SJCRH30 (cell line): ENCODE measurements around the gene TMED10. TPM values are rescaled to one million over a fixed set of nuclear protein-coding genes. Genes with fewer than 3 reads are reported as not detected.

ENCODE experiments used
- DNase-seq, 2 experiments: peaks; one replicate each; pipeline ENCODE4 v3.0.0-alpha.2; 2015 to 2020
- H3K27ac ChIP-seq: fragments of 250-450 bp; sonication (Bioruptor Pico); 2 replicates; pipeline ENCODE4 v1.5.1; 2020; ENCODE audit warnings: mild to moderate bottlenecking, moderate library complexity
- H3K27me3 ChIP-seq: fragments of 250-450 bp; sonication (Bioruptor Pico); 2 replicates; pipeline ENCODE4 v1.5.1; 2020; ENCODE audit warnings: mild to moderate bottlenecking, moderate library complexity
- H3K36me3 ChIP-seq: fragments of 250-450 bp; sonication (Bioruptor Pico); 2 replicates; pipeline ENCODE4 v1.5.1; 2020; ENCODE audit warnings: mild to moderate bottlenecking, moderate library complexity
- H3K4me1 ChIP-seq: fragments of 250-450 bp; sonication (Bioruptor Pico); 2 replicates; pipeline ENCODE4 v1.5.1; 2020; ENCODE audit warnings: mild to moderate bottlenecking, moderate library complexity
- H3K4me3 ChIP-seq: fragments of 250-450 bp; sonication (Bioruptor Pico); 2 replicates; pipeline ENCODE4 v1.5.1; 2020; ENCODE audit warnings: mild to moderate bottlenecking, moderate library complexity
- H3K9me3 ChIP-seq: fragments of 250-450 bp; sonication (Bioruptor Pico); replicated peaks from 2 replicates; pipeline ENCODE4 v1.5.1; 2020; ENCODE audit warnings: mild to moderate bottlenecking, moderate library complexity
- total RNA-seq: library from RNA; depleted of rRNA; stranded (reverse); fragments of >200 nt; shearing (Covaris generic); gene quantifications from 2 replicates; pipeline ENCODE4 v1.2.3, GENCODE V29; 2014

Gene TMED10
- total RNA-seq, 1 experiment from 2014 or later = 123 TPM

DNA sequence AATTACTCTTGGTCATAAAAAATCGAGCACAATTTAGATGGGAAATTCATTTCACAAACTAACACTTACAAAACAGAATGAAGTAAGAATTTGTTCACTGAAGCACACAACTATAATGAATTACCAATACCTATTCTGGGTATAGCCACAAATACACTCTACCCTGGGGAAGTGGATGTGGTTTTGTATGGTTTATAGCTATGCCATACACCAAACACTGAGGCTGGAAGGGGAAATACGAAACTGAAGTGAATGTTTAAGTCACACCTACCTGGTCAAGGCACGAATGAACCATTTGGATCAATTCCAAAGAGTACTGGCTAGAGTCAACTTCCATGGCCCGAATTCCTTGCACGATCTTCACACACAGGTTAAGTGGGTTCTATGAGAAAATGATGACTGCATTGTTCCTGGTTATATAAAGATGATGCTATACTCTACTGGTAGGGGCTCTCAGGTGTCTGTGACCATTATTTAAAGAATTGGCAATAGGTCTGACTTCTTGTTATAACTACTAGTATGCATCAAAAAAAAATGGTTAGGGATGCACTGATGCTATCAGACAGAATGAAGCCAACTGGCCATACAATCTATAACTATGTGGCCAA lies 62.4 kb downstream of the TMED10 start:
- H3K36me3 ChIP-seq = peaks cover 54% of the 10 kb centered on the region
- H3K27me3 ChIP-seq = no peaks in the 10 kb centered on the region
- no peak for DNase-seq
- H3K4me3 ChIP-seq = no peak overlapping the region
- H3K4me1 ChIP-seq = no peaks in the 10 kb centered on the region
- no peak overlapping the region for H3K27ac ChIP-seq
- H3K9me3 ChIP-seq = no peaks in the 10 kb centered on the region

DNA sequence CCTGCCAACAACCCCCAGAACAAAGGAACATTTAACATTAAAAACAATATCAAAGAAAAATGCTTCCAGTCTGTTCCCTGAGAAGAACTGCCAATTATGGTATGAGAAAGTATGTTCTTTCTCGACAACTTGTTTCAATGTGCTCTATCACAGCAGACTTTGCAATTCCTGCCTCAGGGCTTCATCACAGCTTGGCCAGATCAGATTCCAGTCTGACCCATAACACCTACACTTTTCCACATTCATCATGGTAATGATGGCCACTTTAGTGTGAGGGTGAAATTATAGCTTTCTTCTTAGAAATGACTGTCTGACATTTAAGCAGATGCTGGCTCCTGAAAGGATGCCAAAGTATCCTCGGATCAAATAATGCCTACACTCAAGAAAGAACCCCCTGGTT lies 66.5 kb downstream of the TMED10 start:
- H3K36me3 ChIP-seq = peaks cover 35% of the 10 kb centered on the region
- H3K27ac ChIP-seq = no peak overlapping the region
- H3K4me1 ChIP-seq = no peaks in the 10 kb centered on the region
- no peaks in the 10 kb centered on the region for H3K27me3 ChIP-seq
- no peaks in the 10 kb centered on the region for H3K9me3 ChIP-seq
- H3K4me3 ChIP-seq = no peak overlapping the region
- DNase-seq = no peak

DNA sequence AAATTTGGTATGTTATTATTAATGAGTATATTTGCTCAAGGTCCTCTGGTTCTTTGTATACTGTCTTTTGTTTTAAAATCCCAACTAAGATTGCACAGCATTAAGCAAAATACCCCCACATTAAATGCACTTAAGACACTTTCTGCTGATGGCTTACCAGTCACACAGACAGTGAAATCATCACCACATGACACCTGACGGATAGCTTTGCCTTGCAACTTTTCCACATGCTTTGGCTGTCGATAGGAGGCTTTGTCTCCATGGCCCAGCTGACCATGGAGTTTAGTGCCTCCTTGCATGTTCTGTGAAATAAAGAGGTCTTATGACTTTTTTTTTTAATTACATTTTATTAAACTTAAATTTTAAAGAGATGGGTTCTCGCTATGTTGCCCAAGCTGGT lies 69.2 kb downstream of the TMED10 start:
- no peak overlapping the region for H3K27ac ChIP-seq
- H3K9me3 ChIP-seq = no peaks in the 10 kb centered on the region
- DNase-seq = no peak
- no peaks in the 10 kb centered on the region for H3K27me3 ChIP-seq
- H3K4me3 ChIP-seq = no peak overlapping the region
- peaks cover 32% of the 10 kb centered on the region for H3K36me3 ChIP-seq
- H3K4me1 ChIP-seq = no peaks in the 10 kb centered on the region

GRCh38 chr14:75101491-75101890 lies 74.9 kb downstream of the TMED10 start:
- H3K27me3 ChIP-seq = no peaks in the 10 kb centered on the region
- H3K4me3 ChIP-seq = no peak overlapping the region
- H3K27ac ChIP-seq = peak overlapping the region; percentile 44
- peaks cover 23% of the 10 kb centered on the region for H3K36me3 ChIP-seq
- H3K9me3 ChIP-seq = no peaks in the 10 kb centered on the region
- H3K4me1 ChIP-seq = peaks cover 11% of the 10 kb centered on the region
- peak; percentile 72 to 84 for DNase-seq

DNA sequence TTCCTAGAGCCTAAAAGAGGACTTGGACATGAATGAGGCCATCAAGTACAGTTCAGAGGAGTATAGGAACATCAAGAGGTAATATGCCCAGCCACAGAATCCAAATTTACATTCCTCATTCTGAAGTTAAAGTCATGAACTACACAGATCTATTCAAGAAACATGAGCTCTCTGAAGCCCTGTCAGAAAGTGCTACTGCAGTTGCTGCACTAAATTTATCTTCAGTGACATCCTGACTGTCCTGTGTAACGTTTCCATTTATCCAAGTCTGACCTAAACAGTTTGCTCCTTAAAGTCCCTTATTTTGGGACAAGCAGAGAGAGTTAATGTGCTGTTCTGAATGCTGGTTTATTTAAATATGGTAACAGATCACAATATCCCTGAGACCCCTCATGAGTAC lies 77.7 kb downstream of the TMED10 start:
- Histone ChIP-seq H3K4me1 (peaks cover 11% of the 10 kb centered on the region), H3K27me3 (no peaks in the 10 kb centered on the region), H3K27ac (no peak overlapping the region), H3K36me3 (peaks cover 26% of the 10 kb centered on the region), H3K4me3 (no peak overlapping the region), H3K9me3 (no peaks in the 10 kb centered on the region)
- no peak for DNase-seq

DNA sequence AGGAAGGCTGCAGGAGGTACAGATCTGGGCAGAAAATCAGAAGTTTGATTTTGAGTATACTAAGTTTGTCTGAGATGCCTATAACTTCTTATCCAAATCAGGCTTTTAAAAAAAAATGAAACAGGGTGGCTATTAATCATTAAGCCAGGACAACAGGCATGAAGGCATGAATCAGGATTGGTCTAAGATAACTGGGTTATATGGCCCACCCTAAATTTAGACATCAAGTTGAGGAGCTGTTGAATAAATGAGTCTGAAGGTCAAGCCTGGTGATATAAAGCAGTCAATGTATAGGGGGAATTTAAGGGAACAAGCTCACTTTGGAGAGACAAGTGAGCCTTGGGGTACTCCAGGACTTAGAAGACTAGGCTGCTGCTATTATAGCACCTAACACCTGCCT lies 78.2 kb downstream of the TMED10 start:
- H3K27me3 ChIP-seq = no peaks in the 10 kb centered on the region
- no peak overlapping the region for H3K4me3 ChIP-seq
- peaks cover 25% of the 10 kb centered on the region for H3K36me3 ChIP-seq
- no peaks in the 10 kb centered on the region for H3K9me3 ChIP-seq
- H3K27ac ChIP-seq = no peak overlapping the region
- peaks cover 11% of the 10 kb centered on the region for H3K4me1 ChIP-seq
- DNase-seq = no peak

DNA sequence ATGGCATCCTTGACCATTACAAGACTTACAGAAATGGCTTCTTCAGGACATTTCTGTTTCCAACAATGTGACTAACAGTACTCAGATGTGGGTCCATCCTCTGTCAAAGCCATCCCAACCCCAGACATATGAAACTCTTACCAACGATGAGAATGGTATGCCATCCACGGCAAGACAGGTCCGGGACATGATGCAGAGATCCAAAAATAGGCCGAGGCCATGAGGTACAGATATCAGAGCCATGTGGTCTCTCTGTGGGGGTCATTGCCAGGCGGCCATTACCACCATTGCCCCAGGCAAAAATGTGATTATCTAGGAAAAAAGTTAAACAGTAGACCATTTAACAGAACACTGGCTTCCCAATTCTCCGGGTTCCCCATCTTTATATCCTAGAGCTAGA lies 79.5 kb downstream of the TMED10 start:
- Histone ChIP-seq H3K4me3 (no peak overlapping the region), H3K4me1 (peaks cover 11% of the 10 kb centered on the region), H3K27me3 (no peaks in the 10 kb centered on the region), H3K9me3 (no peaks in the 10 kb centered on the region), H3K27ac (no peak overlapping the region), H3K36me3 (peaks cover 30% of the 10 kb centered on the region)
- DNase-seq = no peak

DNA sequence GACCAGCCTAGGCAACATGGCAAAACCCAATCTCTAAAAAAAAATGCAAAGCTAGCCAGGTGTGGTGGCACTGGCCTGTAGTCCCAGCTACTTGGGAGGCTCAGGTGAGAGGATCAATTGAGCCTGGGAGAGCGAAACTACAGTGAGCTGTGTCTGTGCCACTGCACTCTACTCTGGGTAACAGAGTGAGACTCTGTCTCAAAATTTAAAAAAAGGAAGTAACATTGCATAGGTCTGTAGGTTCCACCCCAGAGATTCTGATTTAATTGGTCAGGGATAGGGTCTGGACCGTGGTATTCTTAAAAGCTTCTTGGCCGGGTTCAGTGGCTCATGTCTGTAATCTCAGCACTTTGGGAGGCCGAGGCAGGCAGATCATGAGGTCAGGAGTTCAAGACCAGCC lies 80.7 kb downstream of the TMED10 start:
- Histone ChIP-seq H3K9me3 (no peaks in the 10 kb centered on the region), H3K27ac (no peak overlapping the region), H3K4me3 (no peak overlapping the region), H3K36me3 (peaks cover 28% of the 10 kb centered on the region), H3K27me3 (no peaks in the 10 kb centered on the region), H3K4me1 (no peaks in the 10 kb centered on the region)
- no peak for DNase-seq

DNA sequence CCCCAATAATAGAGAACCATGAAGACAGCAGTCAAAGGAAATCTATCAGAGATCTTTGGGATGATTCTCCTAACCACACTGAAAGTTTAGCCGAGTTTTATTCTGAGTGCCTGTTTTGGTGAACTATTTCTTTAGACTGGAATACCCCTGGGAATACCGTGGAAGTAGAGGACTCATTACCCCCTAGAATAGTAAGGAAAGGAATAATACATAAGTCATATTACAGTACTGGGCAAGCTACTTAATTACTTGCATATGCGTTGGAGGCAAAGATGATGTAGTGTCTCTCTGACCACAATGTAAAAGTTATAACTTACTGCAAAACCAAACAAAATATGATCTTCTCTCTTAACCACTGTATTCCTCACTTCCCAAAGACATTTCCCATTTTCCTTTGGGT lies 81.5 kb downstream of the TMED10 start:
- no peaks in the 10 kb centered on the region for H3K27me3 ChIP-seq
- H3K36me3 ChIP-seq = peaks cover 22% of the 10 kb centered on the region
- DNase-seq = no peak
- H3K4me3 ChIP-seq = no peak overlapping the region
- no peaks in the 10 kb centered on the region for H3K4me1 ChIP-seq
- H3K9me3 ChIP-seq = no peaks in the 10 kb centered on the region
- H3K27ac ChIP-seq = no peak overlapping the region

DNA sequence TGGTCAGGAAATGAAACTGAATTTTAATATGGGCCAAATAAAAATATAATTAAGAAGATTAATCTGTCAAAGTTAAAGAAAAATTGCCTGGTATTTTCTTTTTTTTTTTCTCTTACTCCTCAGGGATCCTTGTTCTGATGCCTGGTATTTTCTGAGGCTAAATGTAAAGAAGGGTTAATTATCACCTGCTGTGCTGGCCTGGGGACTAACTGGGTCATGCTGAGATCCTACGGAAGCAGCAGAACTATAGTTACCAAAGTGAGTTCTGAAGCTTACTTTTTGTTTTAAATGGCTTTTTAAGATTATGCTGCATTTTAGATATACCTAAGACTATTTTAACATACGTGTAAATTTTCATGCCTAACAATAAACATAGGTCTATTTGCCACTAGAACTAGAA lies 83.7 kb downstream of the TMED10 start:
- H3K9me3 ChIP-seq = no peaks in the 10 kb centered on the region
- H3K4me1 ChIP-seq = no peaks in the 10 kb centered on the region
- no peaks in the 10 kb centered on the region for H3K27me3 ChIP-seq
- no peak overlapping the region for H3K4me3 ChIP-seq
- H3K27ac ChIP-seq = no peak overlapping the region
- H3K36me3 ChIP-seq = peaks cover 29% of the 10 kb centered on the region
- no peak for DNase-seq

- H3K9me3 ChIP-seq = no peaks in the 10 kb centered on the region
- DNase-seq = no peak
- no peak overlapping the region for H3K27ac ChIP-seq
- no peak overlapping the region for H3K4me3 ChIP-seq
- H3K27me3 ChIP-seq = no peaks in the 10 kb centered on the region
- no peaks in the 10 kb centered on the region for H3K4me1 ChIP-seq
- peaks cover 34% of the 10 kb centered on the region for H3K36me3 ChIP-seq
These were observed 85.2 kb downstream of the TMED10 start for GRCh38 chr14:75091251-75091650.

DNA sequence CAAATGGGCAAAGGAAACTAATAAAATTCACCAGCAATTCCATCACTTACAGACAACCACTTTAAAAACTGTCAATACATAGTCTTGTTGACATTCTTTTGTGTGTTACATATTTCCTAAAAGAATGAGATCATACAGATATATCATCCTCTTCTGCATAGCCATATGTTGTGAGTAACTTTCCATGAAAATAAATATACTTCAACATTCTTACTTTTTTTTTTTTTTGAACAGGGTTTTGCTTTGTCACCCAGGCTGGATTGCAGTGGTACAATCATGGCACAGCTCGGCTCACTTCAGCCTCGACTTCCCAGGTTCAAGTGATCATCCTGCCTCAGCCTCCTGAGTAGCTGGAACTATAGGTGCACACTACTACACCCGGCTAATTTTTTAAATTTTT lies 86.1 kb downstream of the TMED10 start:
- no peak for DNase-seq
- Histone ChIP-seq H3K9me3 (no peaks in the 10 kb centered on the region), H3K36me3 (peaks cover 33% of the 10 kb centered on the region), H3K4me3 (no peak overlapping the region), H3K27ac (no peak overlapping the region), H3K27me3 (no peaks in the 10 kb centered on the region), H3K4me1 (no peaks in the 10 kb centered on the region)

DNA sequence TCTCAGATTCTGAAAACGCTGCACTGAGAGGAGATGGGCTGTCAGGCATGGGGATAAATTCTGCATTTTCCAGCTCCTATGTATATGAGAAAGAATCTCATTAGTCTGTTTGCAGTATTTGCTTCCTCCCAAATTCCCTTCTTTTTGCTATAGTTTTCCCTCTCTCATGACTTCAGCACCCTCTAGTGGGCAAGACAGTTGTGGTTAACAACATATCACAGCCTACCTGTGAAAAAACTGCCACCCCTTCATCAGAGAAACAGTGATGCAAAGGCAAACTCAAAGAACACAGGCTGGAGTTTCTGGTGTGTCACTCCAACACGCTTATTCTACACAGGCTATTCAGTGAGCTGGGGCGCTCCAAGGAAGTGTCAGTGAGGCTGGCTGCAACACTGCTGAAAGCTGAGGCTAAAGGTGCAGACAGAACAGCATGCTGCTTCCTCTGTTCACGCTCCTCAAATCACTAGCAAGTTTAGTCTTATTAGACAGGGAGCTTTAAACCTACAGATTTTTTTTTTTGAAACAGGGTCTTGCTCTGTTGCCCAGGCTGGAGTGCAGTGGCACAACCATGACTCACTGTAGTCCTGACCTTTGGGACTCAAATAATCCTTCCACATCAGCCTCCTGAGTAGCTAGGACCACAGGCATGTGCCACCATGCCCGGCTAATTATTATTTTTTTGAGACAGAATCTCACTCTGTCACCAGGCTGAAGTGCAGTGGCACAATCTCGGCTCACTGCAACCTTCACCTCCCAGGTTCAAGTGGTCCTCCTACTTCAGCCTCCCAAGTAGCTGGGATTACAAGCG lies 87.6 kb downstream of the TMED10 start:
- Histone ChIP-seq H3K4me1 (0 out of 2 replicates have a peak, but pooled peaks cover 2% of the 10 kb centered on the region), H3K27me3 (no peaks in the 10 kb centered on the region), H3K4me3 (no peak overlapping the region), H3K9me3 (no peaks in the 10 kb centered on the region), H3K27ac (no peak overlapping the region), H3K36me3 (peaks cover 37% of the 10 kb centered on the region)
- DNase-seq = peak; percentile 60 to 81

- 0 out of 2 replicates have a peak, but pooled peaks cover 2% of the 10 kb centered on the region for H3K4me1 ChIP-seq
- H3K9me3 ChIP-seq = no peaks in the 10 kb centered on the region
- no peak overlapping the region for H3K4me3 ChIP-seq
- H3K27me3 ChIP-seq = no peaks in the 10 kb centered on the region
- DNase-seq = no peak
- H3K36me3 ChIP-seq = peaks cover 36% of the 10 kb centered on the region
- H3K27ac ChIP-seq = no peak overlapping the region
These were observed 88.3 kb downstream of the TMED10 start for GRCh38 chr14:75088153-75088552.

DNA sequence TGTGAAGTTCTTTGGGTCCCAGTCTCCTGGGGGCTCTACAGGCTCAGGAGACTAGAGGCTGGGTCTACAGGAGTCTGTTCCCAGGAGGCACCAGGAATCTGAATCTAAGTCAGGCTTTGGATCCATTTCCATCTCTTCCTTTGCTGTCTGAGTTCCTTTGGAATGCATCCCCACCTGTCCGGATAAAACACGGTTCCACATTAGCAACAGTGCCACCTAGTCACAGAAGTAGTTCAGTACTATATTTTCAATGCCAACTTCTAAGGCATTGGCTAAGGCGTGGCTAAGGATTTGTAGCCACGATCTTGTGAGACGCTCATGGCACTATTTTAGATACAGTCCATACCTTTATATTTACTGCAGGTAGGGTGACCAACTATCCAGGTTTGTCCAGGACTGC lies 91.9 kb downstream of the TMED10 start:
- Histone ChIP-seq H3K36me3 (peaks cover 39% of the 10 kb centered on the region), H3K27me3 (no peaks in the 10 kb centered on the region), H3K4me1 (peaks cover 4% of the 10 kb centered on the region; the same call in 1 of the 2 replicates), H3K27ac (no peak overlapping the region), H3K4me3 (no peak overlapping the region), H3K9me3 (no peaks in the 10 kb centered on the region)
- DNase-seq = peak in 1 of 2 experiments; percentile 32

DNA sequence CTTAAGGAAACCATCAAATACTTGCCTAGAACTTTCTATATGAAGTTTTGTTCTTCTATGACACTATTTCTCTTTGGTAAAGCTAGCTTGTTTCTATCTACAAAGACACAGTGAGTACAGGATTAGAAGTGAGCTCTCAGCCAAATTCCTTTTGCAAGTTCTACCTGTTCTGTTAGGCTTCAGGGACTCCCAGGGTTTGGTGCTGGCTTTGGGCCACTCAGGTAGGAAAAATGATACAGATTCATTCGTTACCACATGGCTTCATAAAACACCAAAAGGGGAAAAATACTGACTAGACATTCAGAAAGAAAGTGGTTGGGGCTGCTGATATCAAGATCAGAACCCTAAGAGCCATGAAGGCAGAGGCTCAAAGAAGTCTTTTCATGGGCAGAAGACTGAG lies 93.1 kb downstream of the TMED10 start:
- Histone ChIP-seq H3K4me3 (no peak overlapping the region), H3K27ac (no peak overlapping the region), H3K27me3 (no peaks in the 10 kb centered on the region), H3K4me1 (peaks cover 4% of the 10 kb centered on the region; the same call in 1 of the 2 replicates), H3K36me3 (peaks cover 38% of the 10 kb centered on the region), H3K9me3 (no peaks in the 10 kb centered on the region)
- DNase-seq = no peak
